ENCODE data around the gene PRDM4.

GRCh38 chr12:107732365-107732764, 28.6 kb downstream of the PRDM4 start:
- TF ChIP-seq CTCF (IDR thresholded peaks at IDR 0.05) (no peak), EP300 (IDR thresholded peaks at IDR 0.05) (no peak), POLR2AphosphoS5 (IDR thresholded peaks at IDR 0.05) (no peak), POLR2A (IDR thresholded peaks at IDR 0.05) (no peak)
